HUDEP-2 (cell line): ENCODE data around the gene FHAD1.
A peak's percentile ranks its signal among the peaks of the same experiment; 100 is the strongest.

Source experiments
- DNase-seq, 76 experiments: peaks; one replicate each; lab custom pipeline; 2025; ENCODE audit not compliant: unreplicated experiment in 76 of 76; lab: John Stamatoyannopoulos, UW

The FHAD1 gene

GRCh38 chr1:15324869-15325335, 77.9 kb downstream of the FHAD1 start:
- DNase-seq: no peak

- DNase-seq: no peak
Observed at GRCh38 chr1:15325375-15326085, 78.5 kb downstream of the FHAD1 start.

GRCh38 chr1:15326691-15327588, 79.9 kb downstream of the FHAD1 start:
- no peak for DNase-seq

- DNase-seq: peak in 17 of 76 experiments; percentile 4 to 31 (median 11)
Observed at GRCh38 chr1:15328351-15329103, 81.5 kb downstream of the FHAD1 start.

- no peak for DNase-seq
Observed at GRCh38 chr1:15329104-15329820, 82.2 kb downstream of the FHAD1 start.

- no peak for DNase-seq
Observed at GRCh38 chr1:15330028-15330427, 83.0 kb downstream of the FHAD1 start.

- no peak for DNase-seq
Observed at GRCh38 chr1:15331180-15331579, 84.2 kb downstream of the FHAD1 start.

GRCh38 chr1:15331734-15332133, 84.7 kb downstream of the FHAD1 start:
- no peak for DNase-seq

GRCh38 chr1:15332525-15332924, 85.5 kb downstream of the FHAD1 start:
- no peak for DNase-seq

- DNase-seq: no peak
Observed at GRCh38 chr1:15332952-15333715, 86.1 kb downstream of the FHAD1 start.

- no peak for DNase-seq
Observed at GRCh38 chr1:15334995-15335394, 88.0 kb downstream of the FHAD1 start.

- no peak for DNase-seq
Observed at GRCh38 chr1:15336866-15337265, 89.8 kb downstream of the FHAD1 start.

GRCh38 chr1:15337656-15338402, 90.8 kb downstream of the FHAD1 start:
- DNase-seq: no peak

GRCh38 chr1:15339570-15339969, 92.5 kb downstream of the FHAD1 start:
- no peak for DNase-seq

GRCh38 chr1:15341228-15341627, 94.2 kb downstream of the FHAD1 start:
- no peak for DNase-seq

GRCh38 chr1:15341634-15342407, 94.8 kb downstream of the FHAD1 start:
- DNase-seq: no peak

GRCh38 chr1:15342408-15342967, 95.5 kb downstream of the FHAD1 start:
- no peak for DNase-seq

GRCh38 chr1:15343099-15343498, 96.1 kb downstream of the FHAD1 start:
- no peak for DNase-seq
